Measurements from ENCODE around the gene ACY1. TPM values are rescaled to one million over a fixed set of nuclear protein-coding genes. Genes with fewer than 3 reads are reported as not detected.

ACY1 gene
- total RNA-seq, 4 donors from 2014 or later, result 20.2 to 42.7 (median 33.6) TPM

DNA sequence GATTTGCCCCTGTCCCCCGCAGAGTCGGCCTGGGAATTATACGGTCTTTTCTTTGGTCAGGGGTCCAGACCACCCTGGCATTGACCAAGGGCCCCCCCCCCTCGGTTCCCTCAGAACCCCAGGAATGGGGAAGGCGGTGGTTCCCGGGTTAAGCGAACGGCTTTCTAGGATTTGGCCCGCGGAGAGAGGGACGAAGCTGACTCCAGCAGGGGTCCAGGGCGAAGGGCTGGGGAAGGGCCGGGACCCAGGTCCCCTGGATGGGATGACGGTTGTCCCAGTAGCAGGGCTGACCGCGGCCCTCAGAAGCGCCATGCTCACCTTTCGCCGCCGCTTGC, 41.9 kb upstream of the ACY1 start:
- H3K27me3 ChIP-seq, result no peaks in the 10 kb centered on the region
- peaks cover 16 to 44% (median 26%) of the 10 kb centered on the region in 3 donors for H3K4me1 ChIP-seq
- TF ChIP-seq POLR2A (IDR thresholded peaks at IDR 0.05), result peak in 1 of 4 donors; percentile 8
- TF ChIP-seq, protein P1, sequence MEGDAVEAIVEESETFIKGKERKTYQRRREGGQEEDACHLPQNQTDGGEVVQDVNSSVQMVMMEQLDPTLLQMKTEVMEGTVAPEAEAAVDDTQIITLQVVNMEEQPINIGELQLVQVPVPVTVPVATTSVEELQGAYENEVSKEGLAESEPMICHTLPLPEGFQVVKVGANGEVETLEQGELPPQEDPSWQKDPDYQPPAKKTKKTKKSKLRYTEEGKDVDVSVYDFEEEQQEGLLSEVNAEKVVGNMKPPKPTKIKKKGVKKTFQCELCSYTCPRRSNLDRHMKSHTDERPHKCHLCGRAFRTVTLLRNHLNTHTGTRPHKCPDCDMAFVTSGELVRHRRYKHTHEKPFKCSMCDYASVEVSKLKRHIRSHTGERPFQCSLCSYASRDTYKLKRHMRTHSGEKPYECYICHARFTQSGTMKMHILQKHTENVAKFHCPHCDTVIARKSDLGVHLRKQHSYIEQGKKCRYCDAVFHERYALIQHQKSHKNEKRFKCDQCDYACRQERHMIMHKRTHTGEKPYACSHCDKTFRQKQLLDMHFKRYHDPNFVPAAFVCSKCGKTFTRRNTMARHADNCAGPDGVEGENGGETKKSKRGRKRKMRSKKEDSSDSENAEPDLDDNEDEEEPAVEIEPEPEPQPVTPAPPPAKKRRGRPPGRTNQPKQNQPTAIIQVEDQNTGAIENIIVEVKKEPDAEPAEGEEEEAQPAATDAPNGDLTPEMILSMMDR (IDR thresholded peaks at IDR 0.05), result no peak
- H3K36me3 ChIP-seq, result peaks cover 10 to 46% (median 18%) of the 10 kb centered on the region in 3 donors
- DNase-seq, result no peak
- peak overlapping the region; percentile 53 to 95 (median 84) for H3K4me3 ChIP-seq
- no peaks in the 10 kb centered on the region for H3K9me3 ChIP-seq
- peak overlapping the region; percentile 60 to 86 (median 73) for H3K27ac ChIP-seq
- WGBS, 2 donors, result no CpG with 5 or more reads among the region's 20 CpGs
- intact Hi-C loops (cut with DNase I), result no loop called here

DNA sequence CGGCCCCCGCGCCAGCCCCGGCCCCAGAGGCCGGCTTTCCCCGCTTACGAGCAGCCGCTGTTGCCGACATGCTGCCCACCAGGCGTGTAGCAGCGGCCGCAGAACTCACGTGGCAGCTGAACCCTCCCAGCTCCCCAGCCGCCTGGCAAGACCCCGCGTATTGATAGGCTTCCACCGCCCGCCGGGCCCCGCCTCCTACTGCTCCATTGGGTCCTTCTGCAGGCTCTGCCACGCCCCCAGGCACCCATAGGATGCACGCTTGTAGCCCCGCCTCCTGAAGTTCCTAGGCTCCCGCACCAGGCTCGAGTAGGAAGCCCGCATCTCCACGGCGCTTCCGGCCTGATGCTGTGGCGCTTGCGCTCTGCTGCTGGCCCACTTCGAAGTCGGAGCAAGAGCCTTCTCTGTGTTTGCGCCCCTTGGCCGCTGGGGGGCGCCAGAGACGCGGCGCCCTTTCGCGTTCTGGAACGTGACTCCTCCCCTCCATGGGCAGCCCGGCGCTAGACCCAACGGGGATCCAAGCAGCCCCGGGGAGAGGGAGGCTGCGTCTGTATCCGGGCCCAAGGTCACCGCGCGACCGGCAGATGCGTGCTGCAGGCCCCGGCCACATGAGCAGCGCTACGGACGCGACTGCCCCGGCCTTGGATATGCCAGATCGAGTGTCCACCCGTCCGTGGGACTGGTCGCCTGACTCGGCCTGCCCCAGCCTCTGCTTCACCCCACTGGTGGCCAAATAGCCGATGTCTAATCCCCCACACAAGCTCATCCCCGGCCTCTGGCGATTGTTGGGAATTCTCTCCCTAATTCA, 41.3 kb upstream of the ACY1 start, which contains the start of the genes PARP3 and RRP9:
TSS of gene PARP3 (plus strand) at position 566 of the 805 bp plus-strand sequence. CDS start 993 bp downstream, outside the sequence.
TSS of gene RRP9 (minus strand) at position 107 of the 805 bp plus-strand sequence. CDS start at position 70, 37 bp downstream.
- intact Hi-C loops (cut with DNase I), result no loop called here
- H3K9me3 ChIP-seq, result no peaks in the 10 kb centered on the region
- 3% methylated on average over 6 of the region's 67 CpGs; no CpG with 5 or more reads in 1 of the 2 donors for WGBS, 2 donors
- H3K4me3 ChIP-seq, result peak within 1 kb of the TSS; percentile 53 to 95 (median 84)
- peaks cover 6 to 40% (median 12%) of the 10 kb centered on the region in 3 donors for H3K36me3 ChIP-seq
- no peaks in the 10 kb centered on the region for H3K27me3 ChIP-seq
- DNase-seq, result peak; percentile 99
- peak within 1 kb of the TSS; percentile 91 to 97 (median 96) for H3K27ac ChIP-seq
- TF ChIP-seq POLR2A (IDR thresholded peaks at IDR 0.05), result peak in 3 of 4 donors; percentile 6 to 71 (median 50)
- TF ChIP-seq, protein P1 (IDR thresholded peaks at IDR 0.05), result peak; percentile 98 to 100 (median 100)
- H3K4me1 ChIP-seq, result peaks cover 16 to 44% (median 26%) of the 10 kb centered on the region in 3 donors

DNA sequence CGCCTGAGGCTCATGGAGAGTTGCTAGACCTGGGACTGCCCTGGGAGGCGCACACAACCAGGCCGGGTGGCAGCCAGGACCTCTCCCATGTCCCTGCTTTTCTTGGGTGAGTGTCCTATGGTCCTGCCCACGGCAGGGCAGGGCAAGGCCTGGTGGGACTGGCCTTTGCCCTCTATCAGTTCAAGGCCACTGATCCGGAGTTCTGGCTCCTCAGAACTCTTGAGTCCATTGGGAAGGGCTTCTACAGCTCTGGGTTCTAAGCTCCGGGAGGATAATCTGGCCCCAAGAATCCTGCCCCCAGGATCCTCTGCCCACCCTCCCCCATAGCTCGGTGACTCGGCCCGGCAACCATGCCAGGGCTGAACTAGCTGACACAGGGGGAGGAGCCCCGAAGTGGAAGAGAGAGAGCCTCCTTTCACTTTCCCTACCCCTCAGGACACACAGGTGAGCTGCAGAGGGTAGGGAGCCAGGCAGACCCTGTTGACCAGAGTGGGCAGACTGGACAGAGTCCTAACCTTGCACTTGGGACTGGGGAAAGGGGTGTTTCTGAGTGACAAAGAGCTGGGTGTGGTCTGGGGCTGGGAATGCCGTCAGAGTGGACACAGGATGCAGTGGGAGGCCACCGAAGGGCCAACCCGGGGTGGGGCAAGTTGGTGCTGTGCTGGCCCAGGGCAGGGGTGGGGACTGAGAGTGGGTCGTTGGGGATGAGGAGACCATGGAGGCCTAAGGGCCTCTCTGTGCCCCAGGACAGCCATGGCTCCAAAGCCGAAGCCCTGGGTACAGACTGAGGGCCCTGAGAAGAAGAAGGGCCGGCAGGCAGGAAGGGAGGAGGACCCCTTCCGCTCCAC, 40.5 kb upstream of the ACY1 start:
- no peak for TF ChIP-seq POLR2A (IDR thresholded peaks at IDR 0.05)
- TF ChIP-seq, protein P1 (IDR thresholded peaks at IDR 0.05), result no peak
- WGBS, 2 donors, result 0 to 52% methylated on average over 1 to 6 of the region's 17 CpGs
- no peaks in the 10 kb centered on the region for H3K9me3 ChIP-seq
- intact Hi-C loops (cut with DNase I), result no loop called here
- DNase-seq, result no peak
- H3K4me1 ChIP-seq, result peaks cover 16 to 44% (median 26%) of the 10 kb centered on the region in 3 donors
- H3K36me3 ChIP-seq, result peaks cover 4 to 34% (median 5%) of the 10 kb centered on the region in 3 donors
- no peaks in the 10 kb centered on the region for H3K27me3 ChIP-seq
- H3K27ac ChIP-seq, result peak overlapping the region; percentile 91 to 97 (median 96)
- peak overlapping the region; percentile 53 to 95 (median 84) for H3K4me3 ChIP-seq

DNA sequence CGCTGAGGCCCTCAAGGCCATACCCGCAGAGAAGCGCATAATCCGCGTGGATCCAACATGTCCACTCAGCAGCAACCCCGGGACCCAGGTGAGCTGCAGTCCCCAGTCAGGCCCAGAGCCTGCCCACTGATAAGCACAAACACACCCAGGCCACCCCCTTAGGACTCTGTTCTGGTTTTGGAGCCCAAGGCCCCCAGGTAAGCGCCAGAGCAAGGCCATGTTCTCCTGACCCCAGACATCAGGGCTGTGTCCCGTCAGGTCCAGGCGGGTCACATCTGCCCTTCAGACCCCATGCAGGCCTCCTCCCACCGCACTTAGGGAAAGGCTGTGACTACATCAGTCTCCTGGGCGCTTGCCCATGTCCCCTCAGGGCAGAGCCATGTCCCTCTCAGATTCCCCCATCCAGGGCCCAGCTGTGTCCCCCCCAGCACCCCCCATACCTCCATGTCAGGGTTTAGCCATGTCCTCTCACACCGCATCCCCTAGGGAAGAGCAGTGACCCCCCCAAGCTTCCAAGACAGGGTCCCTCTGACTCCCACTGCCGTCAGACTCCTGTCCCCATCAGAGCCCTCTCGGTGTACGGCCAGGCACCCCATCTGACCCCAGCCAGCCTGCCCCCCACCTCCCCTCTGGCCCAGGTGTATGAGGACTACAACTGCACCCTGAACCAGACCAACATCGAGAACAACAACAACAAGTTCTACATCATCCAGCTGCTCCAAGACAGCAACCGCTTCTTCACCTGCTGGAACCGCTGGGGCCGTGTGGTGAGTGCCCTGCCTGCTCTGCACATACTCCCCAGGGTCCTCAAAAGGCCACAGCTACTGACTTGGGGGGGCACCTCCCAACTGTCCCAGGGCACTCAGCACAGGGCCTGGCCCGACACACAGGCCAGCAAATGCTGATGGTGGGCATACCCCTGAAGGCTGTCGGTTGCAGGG, 39.6 kb upstream of the ACY1 start:
- H3K9me3 ChIP-seq, result no peaks in the 10 kb centered on the region
- H3K27me3 ChIP-seq, result no peaks in the 10 kb centered on the region
- no peak for TF ChIP-seq POLR2A (IDR thresholded peaks at IDR 0.05)
- TF ChIP-seq, protein P1 (IDR thresholded peaks at IDR 0.05), result no peak
- H3K4me1 ChIP-seq, result peaks cover 16 to 43% (median 26%) of the 10 kb centered on the region in 3 donors
- H3K36me3 ChIP-seq, result peaks cover 0 to 34% (median 0%) of the 10 kb centered on the region in 3 donors
- 87 to 91% methylated on average over 6 to 16 of the region's 21 CpGs for WGBS, 2 donors
- H3K27ac ChIP-seq, result peak overlapping the region; percentile 91 to 97 (median 96)
- H3K4me3 ChIP-seq, result no peak overlapping the region
- intact Hi-C loops (cut with DNase I), result no loop called here
- no peak for DNase-seq

All from esophagus squamous epithelium (tissue), 5 donors.